Ovary (tissue), 9 donors: ENCODE data around the gene MOGAT1. TPM values are rescaled to one million over a fixed set of nuclear protein-coding genes. Genes with fewer than 3 reads are reported as not detected.
"Not testable (repeated sequence)": the region's sequence is repeated elsewhere in the genome, so short reads cannot be mapped to it uniquely, and the experiment has no call there.

Experiments used
- DNase-seq, 5 donors: peaks; one replicate each; pipeline ENCODE4 v3.0.0-alpha.2; 2019 to 2020
- H3K27ac ChIP-seq, 2 donors: fragments of 200-600 bp; one replicate each; pipeline versions ENCODE4 v1.5.1 to v1.8.0; 2019 to 2022
- H3K27me3 ChIP-seq: fragments of 200-600 bp; one replicate; pipeline ENCODE4 v1.8.0; 2022
- H3K36me3 ChIP-seq: fragments of 200-600 bp; sonication (generic); one replicate; pipeline ENCODE4 v1.5.1; 2019
- H3K4me1 ChIP-seq: one replicate; pipeline ENCODE4 v1.8.1; 2013; ENCODE audit warnings: mild to moderate bottlenecking, moderate library complexity; ENCODE audit not compliant: insufficient read depth
- H3K4me3 ChIP-seq: fragments of 200-600 bp; sonication (generic); one replicate; pipeline ENCODE4 v1.5.1; 2017
- H3K9me3 ChIP-seq, 2 donors: fragments of 200-600 bp in 1 of 2; sonication (generic) in 1 of 2; one replicate each; pipeline versions ENCODE4 v1.5.1 to v1.8.1; 2013 to 2019; ENCODE audit warnings: mild to moderate bottlenecking in 1 of 2, moderate library complexity in 1 of 2
- CTCF ChIP-seq, 3 donors: fragments of 450-650 bp in 2 of 3; fragments of 200-600 bp in 1 of 3; IDR thresholded peaks; one replicate each; pipeline versions ENCODE4 v1.5.1 to v1.8.0; 2016 to 2022; ENCODE audit warnings: antibody characterized with exemption in 3 of 3, mild to moderate bottlenecking in 1 of 3
- EP300 ChIP-seq: sonication (generic); formaldehyde crosslinking; IDR thresholded peaks from one replicate; pipeline ENCODE4 v1.6.1; 2017; ENCODE audit warnings: antibody characterized with exemption
- POLR2A ChIP-seq: fragments of 450-650 bp; IDR thresholded peaks from one replicate; pipeline ENCODE4 v1.6.1; 2017; ENCODE audit warnings: antibody characterized with exemption, mild to moderate bottlenecking, moderate library complexity
- WGBS, 3 donors: extraction: QIAGEN DNeasy Blood & Tissue Kit in 1 of 3; methylation state at CpG; one replicate each; pipeline versions ENCODE4 v1.1.5 to v1.1.7; 2013 to 2017; 5-methylcytosine and 5-hydroxymethylcytosine counted together
- intact Hi-C, 4 donors: fragments of 100-400 bp; cut with DNase I; formaldehyde crosslinking; loops; one replicate each; pipeline versions ENCODE4 v1.11.0 to v1.15.1; 2022 to 2023
- polyA plus RNA-seq, 2 donors: library from polyadenylated mRNA; stranded (reverse); fragments of 200-250 nt in 1 of 2; fragments of 350-450 nt in 1 of 2; fragmentation: Illumina TruSeq in 1 of 2; extraction: RNeasy Lipid Tissue Mini Kit (QIAGEN cat#74804) in 1 of 2; gene quantifications; one replicate each; pipeline ENCODE4 v1.2.3, GENCODE V29; 2013 to 2014
- total RNA-seq, 7 donors: library from RNA; depleted of rRNA in 2 of 7; stranded (reverse); fragments of >200 nt in 2 of 7; fragmentation: NEBNext Ultra II Directional in 3 of 7; extraction: Animal tissue kit (Norgen Biotek cat#: 25700) in 3 of 7; gene quantifications; one replicate each; pipeline versions ENCODE4 v1.1.0 to v1.2.4, GENCODE V29; 2016 to 2023
- donor health status: DM: no; HTN: no; CAD: no; lungs with moderate emphysema.
- donor health status: DM: no; HTN: no; CAD: no.
- donor health status: Bipolar disorder and iron deficiency.
- donor health status: DM: yes; HTN: yes; CAD: no.
- donor health status: DM: no; HTN: no; CAD: no.
- donor health status: DM: yes; HTN: yes; CAD: no.

MOGAT1 gene
- total and polyA plus RNA-seq, 9 donors: not detected

GRCh38 chr2:222711315-222711940 lies 40.0 kb downstream of the MOGAT1 start:
- Histone ChIP-seq H3K27me3 (no peaks in the 10 kb centered on the region), H3K9me3 (no peaks in the 10 kb centered on the region), H3K27ac (no peak overlapping the region), H3K4me3 (no peak overlapping the region), H3K36me3 (no peaks in the 10 kb centered on the region), H3K4me1 (peaks cover 2% of the 10 kb centered on the region)
- intact Hi-C loops: no loop called here
- no peak for DNase-seq
- 93 to 94% (median 94%) methylated on average over 10 of the region's 10 CpGs for WGBS, 3 donors
- TF ChIP-seq EP300: no peak
- no peak for TF ChIP-seq CTCF (IDR thresholded peaks at IDR 0.05)
- TF ChIP-seq POLR2A: no peak

- 25 to 50% (median 43%) methylated on average over 3 of the region's 3 CpGs for WGBS, 3 donors
- H3K36me3 ChIP-seq: no peaks in the 10 kb centered on the region
- no peak overlapping the region for H3K4me3 ChIP-seq
- TF ChIP-seq CTCF (IDR thresholded peaks at IDR 0.05) (no peak), EP300 (no peak), POLR2A (no peak)
- peaks cover 2% of the 10 kb centered on the region for H3K4me1 ChIP-seq
- H3K27me3 ChIP-seq: no peaks in the 10 kb centered on the region
- no peak overlapping the region for H3K27ac ChIP-seq
- intact Hi-C loops: no loop called here
- H3K9me3 ChIP-seq: no peaks in the 10 kb centered on the region
- no peak for DNase-seq
Observed at GRCh38 chr2:222713002-222713401, 41.5 kb downstream of the MOGAT1 start.

GRCh38 chr2:222714361-222715241 lies 43.1 kb downstream of the MOGAT1 start:
- DNase-seq: peak; percentile 40 to 60 (median 52)
- TF ChIP-seq CTCF (IDR thresholded peaks at IDR 0.05) (no peak), POLR2A (no peak), EP300 (no peak)
- peaks cover 2% of the 10 kb centered on the region for H3K4me1 ChIP-seq
- no peaks in the 10 kb centered on the region for H3K27me3 ChIP-seq
- 7 to 12% (median 10%) methylated on average over 7 of the region's 7 CpGs for WGBS, 3 donors
- intact Hi-C loops: no loop called here
- H3K4me3 ChIP-seq: no peak overlapping the region
- peak overlapping the region; percentile 21 to 53 for H3K27ac ChIP-seq
- H3K9me3 ChIP-seq: no peaks in the 10 kb centered on the region
- H3K36me3 ChIP-seq: no peaks in the 10 kb centered on the region

GRCh38 chr2:222715742-222716141 lies 44.3 kb downstream of the MOGAT1 start:
- no peaks in the 10 kb centered on the region for H3K36me3 ChIP-seq
- H3K9me3 ChIP-seq: no peaks in the 10 kb centered on the region
- no peak overlapping the region for H3K4me3 ChIP-seq
- intact Hi-C loops: no loop called here
- no peak overlapping the region for H3K27ac ChIP-seq
- H3K27me3 ChIP-seq: no peaks in the 10 kb centered on the region
- peaks cover 2% of the 10 kb centered on the region for H3K4me1 ChIP-seq
- no peak for DNase-seq
- no peak for TF ChIP-seq CTCF (IDR thresholded peaks at IDR 0.05)
- no peak for TF ChIP-seq POLR2A
- no peak for TF ChIP-seq EP300
- 90 to 91% (median 90%) methylated on average over 9 of the region's 9 CpGs for WGBS, 3 donors

GRCh38 chr2:222719787-222720186 lies 48.3 kb downstream of the MOGAT1 start:
- H3K4me1 ChIP-seq, H3K27ac ChIP-seq, H3K36me3 ChIP-seq, H3K27me3 ChIP-seq, H3K9me3 ChIP-seq, DNase-seq, H3K4me3 ChIP-seq, intact Hi-C loops: not testable (repeated sequence)
- WGBS, 3 donors: 93 to 94% (median 94%) methylated on average over 1 of the region's 1 CpG

GRCh38 chr2:222721597-222721996 lies 50.1 kb downstream of the MOGAT1 start:
- intact Hi-C loops, H3K36me3 ChIP-seq, H3K9me3 ChIP-seq, H3K4me1 ChIP-seq, DNase-seq, H3K4me3 ChIP-seq, H3K27ac ChIP-seq, H3K27me3 ChIP-seq: not testable (repeated sequence)
- WGBS, 3 donors: 98 to 99% (median 99%) methylated on average over 2 of the region's 2 CpGs
